Measurements from ENCODE around the gene EFNA1.

DNA sequence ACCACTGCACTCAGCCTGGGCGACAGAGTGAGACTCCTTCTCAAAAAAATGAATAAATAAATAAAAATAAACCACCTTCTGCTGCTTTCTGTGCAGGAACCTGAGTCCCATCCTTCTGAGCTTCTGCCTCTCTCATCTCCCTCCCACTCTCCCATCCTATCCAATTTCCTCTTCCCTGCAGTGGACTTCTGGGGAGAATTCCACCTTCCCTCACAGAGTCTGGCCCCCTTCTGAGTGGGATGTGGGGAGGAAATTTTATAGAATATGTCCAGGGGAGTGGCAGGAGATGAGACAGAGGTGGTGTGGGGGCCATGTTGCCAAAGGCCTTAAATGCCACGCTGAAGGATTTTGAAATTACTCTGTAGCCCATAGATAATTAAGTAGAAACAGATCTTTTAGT, 5.4 kb upstream of the EFNA1 start:
- TF ChIP-seq CEBPB (IDR thresholded peaks at IDR 0.05; ENCODE audit: low read depth) (no peak), RAD21 (IDR thresholded peaks at IDR 0.05; ENCODE audit: low read depth) (no peak), YY1 (IDR thresholded peaks at IDR 0.05; ENCODE audit: extremely low read depth, insufficient replicate concordance, low read depth, low read length) (no peak), ELF1 (IDR thresholded peaks at IDR 0.05; ENCODE audit: borderline replicate concordance, low read depth) (no peak), POLR2AphosphoS5 (IDR thresholded peaks at IDR 0.05; ENCODE audit: low read depth, low read length) (no peak), EZH2 (IDR thresholded peaks at IDR 0.05) (no peak), POLR2A (IDR thresholded peaks at IDR 0.05; ENCODE audit: borderline replicate concordance, extremely low read depth, insufficient read depth, insufficient read length) (no peak)
- TF ChIP-seq, protein P1, sequence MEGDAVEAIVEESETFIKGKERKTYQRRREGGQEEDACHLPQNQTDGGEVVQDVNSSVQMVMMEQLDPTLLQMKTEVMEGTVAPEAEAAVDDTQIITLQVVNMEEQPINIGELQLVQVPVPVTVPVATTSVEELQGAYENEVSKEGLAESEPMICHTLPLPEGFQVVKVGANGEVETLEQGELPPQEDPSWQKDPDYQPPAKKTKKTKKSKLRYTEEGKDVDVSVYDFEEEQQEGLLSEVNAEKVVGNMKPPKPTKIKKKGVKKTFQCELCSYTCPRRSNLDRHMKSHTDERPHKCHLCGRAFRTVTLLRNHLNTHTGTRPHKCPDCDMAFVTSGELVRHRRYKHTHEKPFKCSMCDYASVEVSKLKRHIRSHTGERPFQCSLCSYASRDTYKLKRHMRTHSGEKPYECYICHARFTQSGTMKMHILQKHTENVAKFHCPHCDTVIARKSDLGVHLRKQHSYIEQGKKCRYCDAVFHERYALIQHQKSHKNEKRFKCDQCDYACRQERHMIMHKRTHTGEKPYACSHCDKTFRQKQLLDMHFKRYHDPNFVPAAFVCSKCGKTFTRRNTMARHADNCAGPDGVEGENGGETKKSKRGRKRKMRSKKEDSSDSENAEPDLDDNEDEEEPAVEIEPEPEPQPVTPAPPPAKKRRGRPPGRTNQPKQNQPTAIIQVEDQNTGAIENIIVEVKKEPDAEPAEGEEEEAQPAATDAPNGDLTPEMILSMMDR (IDR thresholded peaks at IDR 0.05 in 2 of 3, conservative IDR thresholded peaks at IDR 0.05 in 1 of 3; ENCODE audit: borderline replicate concordance in 1 of 3, insufficient read depth in 1 of 3, low read depth in 2 of 3, low read length in 2 of 3) = no peak
- TF ChIP-seq, protein P2, sequence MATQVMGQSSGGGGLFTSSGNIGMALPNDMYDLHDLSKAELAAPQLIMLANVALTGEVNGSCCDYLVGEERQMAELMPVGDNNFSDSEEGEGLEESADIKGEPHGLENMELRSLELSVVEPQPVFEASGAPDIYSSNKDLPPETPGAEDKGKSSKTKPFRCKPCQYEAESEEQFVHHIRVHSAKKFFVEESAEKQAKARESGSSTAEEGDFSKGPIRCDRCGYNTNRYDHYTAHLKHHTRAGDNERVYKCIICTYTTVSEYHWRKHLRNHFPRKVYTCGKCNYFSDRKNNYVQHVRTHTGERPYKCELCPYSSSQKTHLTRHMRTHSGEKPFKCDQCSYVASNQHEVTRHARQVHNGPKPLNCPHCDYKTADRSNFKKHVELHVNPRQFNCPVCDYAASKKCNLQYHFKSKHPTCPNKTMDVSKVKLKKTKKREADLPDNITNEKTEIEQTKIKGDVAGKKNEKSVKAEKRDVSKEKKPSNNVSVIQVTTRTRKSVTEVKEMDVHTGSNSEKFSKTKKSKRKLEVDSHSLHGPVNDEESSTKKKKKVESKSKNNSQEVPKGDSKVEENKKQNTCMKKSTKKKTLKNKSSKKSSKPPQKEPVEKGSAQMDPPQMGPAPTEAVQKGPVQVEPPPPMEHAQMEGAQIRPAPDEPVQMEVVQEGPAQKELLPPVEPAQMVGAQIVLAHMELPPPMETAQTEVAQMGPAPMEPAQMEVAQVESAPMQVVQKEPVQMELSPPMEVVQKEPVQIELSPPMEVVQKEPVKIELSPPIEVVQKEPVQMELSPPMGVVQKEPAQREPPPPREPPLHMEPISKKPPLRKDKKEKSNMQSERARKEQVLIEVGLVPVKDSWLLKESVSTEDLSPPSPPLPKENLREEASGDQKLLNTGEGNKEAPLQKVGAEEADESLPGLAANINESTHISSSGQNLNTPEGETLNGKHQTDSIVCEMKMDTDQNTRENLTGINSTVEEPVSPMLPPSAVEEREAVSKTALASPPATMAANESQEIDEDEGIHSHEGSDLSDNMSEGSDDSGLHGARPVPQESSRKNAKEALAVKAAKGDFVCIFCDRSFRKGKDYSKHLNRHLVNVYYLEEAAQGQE (IDR thresholded peaks at IDR 0.05; ENCODE audit: low read depth) = no peak

Measured in HCT116 (cell line).